Left renal pelvis (tissue), 4 donors: ENCODE results near the gene RSPO4. TPM values are rescaled to one million over a fixed set of nuclear protein-coding genes. Genes with fewer than 3 reads are reported as not detected.

Experiments
- DNase-seq, 4 donors: peaks; one replicate each; pipeline ENCODE4 v3.0.0-alpha.2; 2013; ENCODE audit warnings: low read depth in 4 of 4, low spot score in 3 of 4
- polyA plus RNA-seq, 4 donors: library from polyadenylated mRNA; unstranded; fragments of 120-200 nt; gene quantifications; one replicate each; pipeline ENCODE4 v1.2.1, GENCODE V29; 2013; ENCODE audit not compliant: insufficient read length in 4 of 4

The RSPO4 gene
- polyA plus RNA-seq, 4 donors: 0.30 to 1.9 (median 1.4) TPM

DNA sequence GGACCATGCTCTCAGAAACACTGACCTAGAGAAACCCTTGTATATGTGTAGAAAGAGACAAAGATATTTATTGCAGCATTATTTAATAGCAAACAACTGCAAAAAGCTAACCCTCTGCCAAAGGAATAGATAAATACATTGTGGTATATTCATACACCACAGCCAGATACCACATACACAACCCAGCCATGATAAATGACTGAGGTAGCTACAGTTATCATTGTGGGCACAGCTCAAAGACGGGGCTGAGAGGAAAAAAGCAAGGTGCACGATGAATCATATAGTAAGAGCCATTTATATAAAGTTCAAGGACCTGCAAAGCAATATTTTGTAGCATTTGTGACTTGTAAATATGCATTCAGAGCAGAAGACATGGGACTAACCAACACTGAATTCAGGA, 30.8 kb downstream of the RSPO4 start:
- no peak for DNase-seq

DNA sequence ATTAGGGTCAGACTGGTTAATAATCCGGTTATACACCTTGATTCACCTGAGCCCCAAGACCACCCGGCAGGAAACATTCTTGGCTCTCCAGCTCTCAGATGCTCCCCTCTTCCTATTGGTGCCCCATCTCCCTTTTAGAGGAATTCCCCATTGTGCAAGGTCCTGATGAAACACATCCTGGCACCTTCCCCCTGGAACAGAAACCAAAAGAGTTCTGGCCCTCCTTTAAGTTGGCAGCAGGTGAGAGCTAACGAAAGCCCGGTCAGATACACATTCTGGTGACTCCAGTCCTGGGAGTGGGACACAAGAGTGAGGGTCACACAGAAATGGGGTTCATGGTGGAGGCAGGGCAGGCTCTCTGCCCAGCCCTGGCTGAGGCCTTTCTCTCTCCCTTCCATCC, 32.2 kb downstream of the RSPO4 start:
- no peak for DNase-seq

DNA sequence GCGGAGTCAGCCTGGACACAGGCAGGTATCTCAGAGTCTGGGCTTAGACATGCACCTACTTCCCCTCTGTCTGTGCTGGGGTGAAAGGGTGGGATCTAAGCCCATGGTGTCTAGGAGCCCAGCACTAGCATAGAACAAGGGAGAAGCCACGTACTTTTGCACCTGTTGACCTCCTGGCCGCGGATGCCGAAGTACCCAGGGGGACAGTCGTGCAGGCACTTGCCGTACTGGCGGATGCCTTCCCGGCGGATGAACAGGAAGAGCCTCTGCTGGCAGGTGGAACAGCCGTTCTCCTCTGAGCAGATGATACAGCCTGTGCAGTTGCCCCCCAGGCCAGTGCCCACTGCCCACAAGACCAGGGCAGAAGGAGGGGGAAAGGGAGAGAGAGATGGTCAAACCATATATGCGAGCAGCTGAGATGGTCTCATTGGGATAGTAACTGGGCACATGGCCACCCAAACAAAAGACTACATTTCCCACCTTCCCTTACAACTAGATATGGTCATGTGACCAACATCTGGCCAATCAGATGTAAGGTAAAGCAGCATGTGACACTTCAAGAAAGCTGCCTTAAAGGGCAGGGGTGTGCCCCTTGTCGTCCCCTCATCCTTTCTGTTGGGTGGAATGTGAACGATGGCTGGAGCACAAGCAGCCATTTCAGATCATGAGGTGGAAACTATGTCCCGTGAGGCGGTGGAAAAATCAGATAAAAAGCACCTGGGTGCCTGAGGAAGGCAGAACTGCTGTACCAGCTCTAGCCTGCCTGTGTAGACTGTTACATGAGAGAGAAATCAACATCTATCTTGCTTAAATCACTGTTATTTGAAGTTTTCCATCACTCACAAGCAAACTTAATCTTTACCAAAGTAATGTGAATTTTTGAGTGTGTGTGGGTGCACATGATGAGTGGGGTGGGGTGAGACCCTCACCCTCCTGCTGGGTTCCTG, 34.0 kb downstream of the RSPO4 start:
- no peak for DNase-seq

DNA sequence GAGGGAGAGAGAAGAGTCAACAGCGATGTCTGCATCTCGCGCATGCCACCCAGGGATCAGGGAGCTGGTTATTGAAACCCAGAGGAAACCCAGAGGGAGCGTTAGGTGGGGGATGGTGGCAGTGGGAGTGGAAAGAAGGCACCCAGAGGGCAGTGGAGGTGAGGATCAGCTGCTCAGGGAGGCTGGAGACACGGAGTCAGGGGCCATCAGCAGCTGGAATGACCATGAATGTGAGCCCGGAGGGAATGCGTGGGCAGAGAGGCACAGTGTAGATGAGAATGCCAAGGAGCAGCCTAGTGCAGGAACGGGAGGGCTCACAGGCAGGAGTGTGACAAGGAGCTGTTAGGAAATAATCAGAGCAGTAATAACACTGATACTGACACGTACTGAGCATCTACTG, 36.2 kb downstream of the RSPO4 start:
- DNase-seq: no peak

DNA sequence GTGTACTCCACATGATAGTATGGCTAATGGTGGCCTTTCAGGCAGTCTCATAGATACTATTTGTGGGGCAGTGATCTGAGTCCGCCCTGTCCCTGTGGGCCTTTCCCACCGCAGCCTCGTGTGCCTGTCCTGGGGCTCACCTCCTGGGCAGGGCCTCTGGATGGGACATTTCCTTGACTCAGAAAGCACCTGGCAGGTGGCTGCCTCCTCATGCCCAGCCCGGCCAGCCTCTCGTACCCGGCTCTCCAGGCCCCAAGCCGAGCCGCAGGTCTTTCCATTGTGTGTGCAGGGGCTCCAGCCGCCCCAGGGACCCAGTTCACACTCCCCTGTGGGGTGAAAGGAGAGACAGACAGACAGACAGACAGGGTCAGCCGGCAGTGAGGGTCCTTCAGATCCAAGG, 38.3 kb downstream of the RSPO4 start:
- DNase-seq: no peak

DNA sequence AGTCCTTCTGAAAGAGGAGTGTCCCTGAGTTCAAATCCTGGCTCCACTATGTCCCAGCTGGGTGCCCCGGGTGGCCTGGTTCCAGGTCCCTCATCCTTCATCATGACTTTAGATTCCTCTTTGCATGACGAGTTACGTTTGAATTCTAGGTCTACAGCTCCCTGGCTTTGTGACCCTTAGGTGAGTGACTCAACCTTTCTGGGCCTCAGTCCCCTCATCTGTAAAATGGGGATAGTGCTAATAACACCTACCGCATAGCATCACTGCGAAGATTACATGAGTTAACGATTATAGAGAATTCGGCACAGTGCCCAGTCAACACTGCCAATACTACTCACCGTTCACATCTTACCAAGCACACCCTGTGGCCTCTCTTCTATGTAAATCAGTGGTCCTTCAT, 39.4 kb downstream of the RSPO4 start:
- DNase-seq: no peak

DNA sequence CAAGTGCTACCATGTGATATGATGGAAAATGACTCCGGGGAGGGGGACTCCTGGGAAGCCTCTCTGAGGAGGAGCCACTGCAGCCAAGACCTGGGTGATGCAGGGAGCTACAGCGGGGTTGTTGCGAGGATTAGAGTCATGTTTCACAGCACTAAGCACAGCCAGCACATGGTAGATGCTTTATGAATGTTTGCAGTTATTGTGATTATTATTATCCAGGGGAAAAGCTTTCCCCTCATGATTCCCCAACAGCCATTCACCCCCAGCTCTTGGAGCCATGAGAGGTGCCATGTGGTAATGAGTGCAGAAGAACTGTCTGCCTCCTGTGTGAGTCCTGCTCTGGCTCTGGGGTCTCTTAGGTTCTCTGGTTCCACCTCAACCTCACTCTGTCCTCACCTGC, 39.9 kb downstream of the RSPO4 start:
- no peak for DNase-seq

DNA sequence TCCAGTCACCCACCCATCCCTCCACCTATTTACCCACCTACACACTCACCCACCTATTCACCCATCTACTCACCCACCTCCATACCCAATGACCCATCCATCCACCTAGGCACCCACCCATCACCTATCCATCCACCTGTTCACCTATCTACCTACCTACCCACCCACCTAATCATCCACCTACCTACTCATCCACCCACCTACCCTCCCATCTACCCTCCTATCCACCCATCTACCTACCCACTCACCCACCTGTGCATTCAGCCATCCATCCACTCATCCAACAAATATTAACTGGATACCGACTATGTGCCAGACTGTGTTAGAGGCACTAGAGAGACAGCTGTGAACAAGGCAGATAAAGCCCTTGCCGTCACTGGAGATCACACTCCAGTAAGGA, 40.3 kb downstream of the RSPO4 start:
- DNase-seq: no peak

DNA sequence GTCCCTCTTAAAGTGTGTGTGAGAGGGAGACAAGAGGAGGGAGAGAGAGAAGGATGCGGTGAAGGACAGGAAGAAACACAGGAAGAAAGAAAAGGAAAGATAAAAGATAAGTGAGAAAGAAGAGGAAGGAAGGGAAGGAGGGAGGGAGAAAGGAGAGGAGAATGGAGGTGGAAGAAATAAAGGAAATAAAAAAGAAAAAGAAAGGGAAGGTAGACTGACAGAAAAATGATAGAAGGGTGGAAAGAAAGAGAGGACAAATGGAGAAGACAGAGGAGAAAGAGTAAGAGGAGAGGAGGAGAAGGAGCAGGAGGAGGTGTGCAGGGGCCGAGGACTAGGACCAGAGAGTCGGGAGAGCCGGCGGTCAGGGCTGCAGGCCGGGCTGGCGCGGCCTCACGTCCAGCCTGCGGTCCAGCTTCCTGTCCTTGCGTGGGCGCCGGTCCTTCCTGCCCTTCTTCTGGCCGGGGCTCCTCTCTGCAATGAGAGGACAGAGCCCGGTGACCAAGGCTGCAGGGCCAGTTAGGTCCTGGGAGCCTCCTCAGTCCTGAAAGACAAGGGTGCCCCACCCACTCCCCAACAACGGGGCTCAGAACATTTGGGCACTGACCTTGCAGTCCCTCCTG, 42.0 kb downstream of the RSPO4 start:
- no peak for DNase-seq

DNA sequence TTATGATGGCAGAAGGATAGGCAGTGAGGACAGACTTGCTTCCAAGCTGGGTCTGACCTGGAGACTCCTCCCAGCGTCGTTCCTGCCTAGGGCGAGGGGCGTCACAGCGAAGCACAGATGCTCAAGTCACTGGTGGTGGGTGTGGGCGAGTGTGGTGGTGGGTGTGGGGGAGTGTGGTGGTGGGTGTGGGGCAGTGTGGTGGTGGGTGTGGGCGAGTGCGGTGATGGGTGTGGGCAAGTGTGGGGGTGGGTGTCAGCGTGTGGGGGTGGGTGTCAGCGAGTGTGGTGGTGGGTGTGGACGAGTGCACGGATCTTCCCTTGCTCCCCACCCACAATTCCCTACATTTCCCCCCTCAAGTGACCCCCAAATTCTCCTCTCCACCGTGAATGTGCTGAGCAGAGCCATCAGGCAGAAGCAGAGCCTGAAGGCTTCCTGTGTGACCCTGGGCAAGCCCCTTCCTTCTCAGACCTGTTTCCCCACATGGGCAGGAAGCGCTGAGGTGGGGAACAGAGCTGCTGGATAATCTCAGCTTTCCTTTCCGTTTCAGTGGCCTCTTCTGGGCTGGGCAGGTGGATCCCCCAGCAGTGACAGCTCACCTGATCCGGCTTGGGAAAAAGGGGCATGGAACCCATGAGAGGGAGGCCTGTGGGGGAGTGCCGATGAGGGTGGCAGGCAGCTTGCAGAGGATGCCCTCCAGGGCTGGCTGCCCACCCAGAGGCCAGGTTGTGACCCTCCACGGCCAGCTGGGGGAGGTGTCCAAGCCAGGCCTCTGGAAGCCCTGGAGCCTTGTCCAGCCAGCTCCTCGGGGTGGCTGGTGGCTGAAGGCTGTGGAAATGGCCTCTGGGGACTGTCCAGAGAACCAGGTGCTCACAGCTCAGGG, 42.9 kb downstream of the RSPO4 start:
- DNase-seq: no peak

DNA sequence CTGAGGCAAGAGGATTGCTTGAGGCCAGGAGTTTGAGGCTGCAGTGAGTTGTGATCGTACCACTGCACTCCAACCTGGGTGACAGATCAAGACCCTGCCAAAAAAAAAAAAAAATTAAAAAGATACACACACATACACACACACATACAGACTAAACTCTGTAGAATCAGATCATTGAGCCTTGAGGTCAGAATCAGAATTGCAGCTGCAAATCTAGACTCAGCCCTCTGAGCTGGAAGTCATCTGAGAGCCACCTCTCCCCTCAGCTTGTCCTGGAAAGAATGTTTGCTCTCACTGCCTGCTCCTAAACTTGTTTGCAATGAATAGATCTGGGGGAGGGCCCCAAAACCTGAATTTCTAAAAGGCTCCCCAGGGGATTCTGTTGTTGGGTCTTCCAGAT, 44.6 kb downstream of the RSPO4 start:
- DNase-seq: no peak

DNA sequence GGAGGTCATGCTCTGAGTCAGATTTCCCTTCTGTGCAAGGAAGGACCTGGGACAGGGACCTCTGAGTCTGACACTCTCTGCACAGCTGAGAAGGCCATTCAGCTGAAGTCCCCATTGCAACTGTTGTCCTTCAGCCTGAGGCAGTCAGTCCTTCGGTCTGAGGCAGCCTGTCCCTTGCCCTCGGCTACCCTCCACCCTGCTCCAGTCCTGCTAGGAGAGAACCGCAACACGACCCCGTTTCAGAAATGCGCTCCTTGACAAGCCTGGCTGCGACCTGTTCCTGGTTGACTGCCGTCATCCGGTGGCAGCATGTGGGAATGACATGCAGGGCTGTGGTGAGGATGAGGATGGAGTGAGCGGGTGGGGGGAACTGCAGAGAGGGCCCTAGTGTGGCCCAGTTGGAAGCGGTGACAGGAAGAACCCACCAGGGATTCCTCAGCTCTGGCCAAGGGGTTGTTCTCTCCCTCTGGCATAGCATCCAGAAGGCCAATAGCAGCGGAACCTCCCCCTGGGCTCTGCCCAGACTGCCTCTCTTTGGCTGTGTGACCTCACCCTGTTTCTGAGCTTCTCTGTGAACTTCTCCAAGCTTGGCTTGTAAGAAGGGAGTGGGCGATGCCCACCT, 45.7 kb downstream of the RSPO4 start:
- peak in 3 of 4 donors; percentile 10 to 44 (median 29) for DNase-seq

DNA sequence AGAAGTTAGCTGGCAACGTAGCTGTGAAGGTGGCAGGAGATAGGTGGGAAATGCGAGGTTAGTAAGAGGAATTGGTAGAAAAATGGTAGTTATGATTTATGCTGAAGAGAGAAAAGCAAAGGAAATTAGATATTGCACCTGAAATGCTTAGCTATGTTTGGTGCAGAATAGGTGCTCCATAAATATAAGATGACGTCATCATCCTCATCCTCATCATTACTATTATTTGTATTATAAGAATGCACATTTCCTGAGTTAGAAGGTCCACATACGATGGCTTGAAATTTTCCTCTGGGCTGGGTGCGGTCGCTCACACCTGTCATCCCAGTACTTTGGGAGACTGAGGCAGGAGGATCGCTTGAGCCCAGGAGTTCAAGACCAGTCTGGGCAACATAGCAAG, 46.5 kb downstream of the RSPO4 start:
- no peak for DNase-seq

DNA sequence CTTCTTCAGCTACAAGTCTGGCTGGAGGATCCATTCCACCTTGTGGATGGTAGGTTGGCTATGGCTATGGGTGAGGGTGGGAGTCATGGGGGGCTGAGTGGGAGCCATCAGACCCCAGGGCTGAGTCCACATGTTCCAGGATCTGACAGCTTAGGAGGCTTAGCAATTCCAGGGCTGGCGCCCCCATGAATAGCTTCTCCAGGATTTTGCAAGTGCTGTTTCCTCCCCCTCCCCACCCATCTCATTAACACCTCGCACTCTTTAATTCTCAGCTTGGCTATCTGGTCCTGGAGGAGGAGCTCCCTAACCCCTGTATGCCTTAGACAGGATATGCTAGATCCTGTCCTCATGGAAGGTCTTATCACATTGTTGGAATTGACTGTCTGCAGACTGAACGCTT, 47.0 kb downstream of the RSPO4 start:
- DNase-seq: no peak

DNA sequence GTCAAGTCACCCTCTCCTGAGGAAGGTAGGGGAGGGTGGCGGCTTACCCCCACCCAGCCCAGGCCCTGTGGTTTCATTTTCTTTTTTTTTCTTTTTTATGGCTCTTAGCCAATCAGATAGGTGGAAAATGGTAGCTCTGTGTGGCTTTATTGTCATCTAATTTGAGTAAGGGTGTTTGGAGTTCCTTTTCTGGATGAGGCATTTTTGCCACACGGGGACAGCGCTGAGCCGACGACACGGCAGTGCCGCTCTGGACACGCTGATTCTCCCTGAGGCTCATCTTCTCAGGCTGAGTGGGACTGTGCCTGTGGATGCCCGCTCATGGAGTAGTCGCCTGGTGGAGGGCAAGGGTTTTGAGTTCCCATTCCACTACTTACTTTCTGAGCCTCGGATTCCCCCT, 48.4 kb downstream of the RSPO4 start:
- DNase-seq: no peak

DNA sequence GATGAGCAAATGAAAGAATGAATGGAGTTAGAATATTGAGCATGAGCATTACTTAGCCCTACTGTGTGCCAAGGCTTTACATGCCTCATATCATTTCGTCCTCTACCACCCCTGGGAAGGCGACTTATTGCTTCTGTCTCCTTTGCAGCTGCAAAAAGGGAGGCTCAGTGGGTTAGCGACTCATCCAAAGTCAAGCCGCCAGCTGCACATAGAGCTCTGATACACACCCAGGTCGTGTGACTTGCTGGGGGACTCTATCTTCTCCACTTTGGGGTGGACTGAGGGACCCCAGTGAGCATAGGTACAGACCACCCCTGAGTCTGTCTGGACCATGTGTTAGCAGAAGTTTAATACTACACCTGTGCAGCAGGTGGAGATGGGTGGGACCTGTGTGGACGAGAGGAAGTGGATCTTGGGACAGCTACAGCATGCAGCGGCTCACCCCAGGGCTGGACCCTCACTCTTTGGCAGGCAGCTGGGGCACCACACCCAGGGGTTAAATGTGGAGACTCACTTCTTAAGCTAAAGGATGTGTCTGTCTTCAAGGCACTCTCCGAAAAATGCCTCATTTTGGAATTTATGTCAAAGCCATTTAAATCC, 49.8 kb downstream of the RSPO4 start:
- no peak for DNase-seq

DNA sequence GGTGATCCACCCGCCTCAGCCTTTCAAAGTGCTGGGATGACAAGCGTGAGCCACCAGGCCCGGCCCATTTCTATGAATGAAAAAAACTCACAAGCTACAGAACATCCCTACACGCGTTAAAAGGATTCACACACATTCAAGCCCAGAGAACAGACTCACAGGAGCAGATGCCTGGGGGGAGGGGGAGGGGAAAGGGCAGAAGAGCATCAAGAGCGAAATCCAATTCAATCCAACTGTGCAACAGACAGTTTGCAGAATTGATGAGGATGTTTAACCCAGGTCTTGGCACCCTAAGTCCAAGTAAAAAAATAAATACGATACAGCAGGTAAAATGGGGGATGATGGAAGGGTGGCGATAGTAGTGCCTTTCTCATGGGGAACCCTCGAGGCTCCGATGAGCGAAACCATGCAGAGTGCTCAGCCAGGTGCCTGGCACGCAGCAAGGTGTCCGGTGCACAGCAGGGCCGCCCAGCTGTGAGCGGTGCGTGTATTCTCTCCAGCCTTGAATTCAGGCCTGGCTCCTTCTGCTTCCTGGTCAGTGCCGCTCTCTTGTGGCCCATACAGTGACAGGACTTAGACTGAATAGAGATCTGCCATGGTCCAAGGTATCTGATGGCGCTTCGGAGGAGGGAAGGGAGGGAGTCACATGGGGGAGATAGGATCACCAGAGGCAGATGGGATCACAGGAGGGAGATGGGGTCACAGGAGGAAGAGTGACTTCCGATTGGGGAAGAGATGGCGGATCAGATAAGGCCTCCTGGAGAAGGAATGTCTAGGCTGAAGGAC, 50.5 kb downstream of the RSPO4 start:
- no peak for DNase-seq

DNA sequence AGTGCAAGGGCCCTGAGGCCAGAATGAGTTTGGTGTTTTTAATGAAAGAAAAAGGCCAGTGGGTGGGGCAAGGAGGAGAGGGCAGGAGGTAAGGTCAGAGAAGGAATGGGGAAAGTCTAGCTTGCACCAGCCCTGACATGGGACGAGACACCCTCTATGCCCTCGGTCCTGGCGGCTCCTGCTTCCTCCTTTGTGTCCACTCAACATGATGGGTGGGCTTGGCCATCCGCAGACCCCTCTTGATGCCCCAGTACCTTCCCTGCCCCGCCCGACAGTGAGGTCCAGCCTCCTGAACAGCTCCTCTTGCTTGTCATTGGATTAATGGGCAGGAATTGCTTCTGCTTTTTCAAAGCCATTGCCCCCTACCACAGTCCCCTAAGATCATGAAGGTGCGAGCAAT, 52.4 kb downstream of the RSPO4 start:
- no peak for DNase-seq

DNA sequence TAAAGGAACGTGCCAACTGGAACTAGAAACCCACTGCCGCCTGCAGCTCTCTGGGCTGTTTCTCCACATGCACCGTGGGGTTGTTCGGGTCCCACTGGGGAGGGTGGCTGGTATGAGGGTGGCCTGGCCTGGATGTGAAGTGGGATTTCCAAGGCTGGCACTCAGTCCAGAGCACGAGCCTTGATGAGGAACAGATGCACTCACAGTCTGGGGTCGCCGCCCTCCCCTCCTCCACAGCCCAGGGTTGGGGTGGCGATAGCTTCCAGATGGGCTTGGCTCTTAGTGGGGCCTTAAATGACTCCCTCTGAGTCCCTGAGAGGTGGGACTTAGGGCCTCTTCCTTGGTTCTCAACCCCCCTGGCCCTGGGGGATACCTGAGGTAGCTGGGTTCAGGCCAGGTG, 55.3 kb downstream of the RSPO4 start:
- no peak for DNase-seq

DNA sequence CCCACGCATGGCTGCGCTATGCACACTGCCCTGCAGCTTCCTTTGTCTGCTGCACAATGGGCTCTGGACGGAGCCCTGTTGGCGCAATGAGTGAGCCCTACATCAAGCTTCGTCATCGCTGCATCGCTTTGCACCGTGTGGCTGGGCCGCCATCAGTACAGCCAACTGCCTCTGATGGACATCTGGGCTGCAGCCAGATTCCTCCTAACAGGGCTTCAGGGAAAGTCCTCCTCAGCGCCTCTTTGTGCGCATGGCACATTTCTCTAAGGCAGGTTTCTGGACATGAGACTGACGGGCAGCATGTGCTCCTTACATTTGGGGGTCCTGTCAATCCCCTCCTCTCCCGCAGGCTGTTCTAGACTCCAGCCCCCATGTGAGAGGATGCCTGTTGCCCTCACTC, 56.3 kb downstream of the RSPO4 start:
- no peak for DNase-seq
